ENCODE results near the gene GID8. TPM values are rescaled to one million over a fixed set of nuclear protein-coding genes. Genes with fewer than 3 reads are reported as not detected.
A peak's percentile ranks its signal among the peaks of the same experiment; 100 is the strongest.

The GID8 gene
- total and polyA plus RNA-seq, 2 donors (not counting 1 experiment from before 2014, with no cell fraction given): 12.4 to 47.4 TPM

DNA sequence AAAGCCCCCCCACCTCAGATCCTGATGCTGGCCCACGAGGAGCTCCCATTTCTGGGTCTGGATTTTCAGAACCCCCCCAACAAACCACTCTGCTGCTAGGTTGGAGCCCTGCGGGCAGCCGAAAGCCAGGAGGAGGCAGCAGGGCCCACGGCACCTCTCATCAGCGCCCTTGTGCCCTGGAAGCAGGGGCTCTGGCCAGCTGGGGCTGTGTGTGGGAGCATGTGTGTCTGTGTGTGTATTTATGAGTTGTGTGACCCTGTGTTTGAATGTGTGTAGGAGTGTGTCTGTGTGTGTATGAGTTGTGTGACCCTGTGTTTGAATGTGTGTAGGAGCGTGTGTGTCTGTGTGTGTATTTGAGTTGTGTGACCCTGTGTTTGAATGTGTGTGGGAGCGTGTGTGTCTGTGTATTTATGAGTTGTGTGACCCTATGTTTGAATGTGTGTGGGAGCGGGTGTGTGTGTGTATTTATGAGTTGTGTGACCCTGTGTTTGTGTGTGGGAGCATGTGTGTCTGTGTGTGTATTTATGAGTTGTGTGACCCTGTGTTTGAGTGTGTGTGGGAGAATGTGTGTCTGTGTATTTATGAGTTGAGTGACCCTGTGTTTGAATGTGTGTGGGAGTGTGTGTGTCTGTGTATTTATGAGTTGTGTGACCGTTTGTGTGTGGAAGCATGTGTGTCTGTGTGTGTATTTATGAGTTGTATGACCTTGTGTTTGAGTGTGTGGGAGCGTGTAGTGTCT is 33.4 kb downstream of the GID8 start:
- intact Hi-C loops (cut with micrococcal nuclease): no loop called here
- Histone ChIP-seq H2AFZ (ENCODE audit: insufficient read depth, low read depth, low read length, poor library complexity, severe bottlenecking) (no peak overlapping the region), H3K36me3 (replicated peaks in 1 of 2; ENCODE audit: control extremely low read depth in 1 of 2, control insufficient read depth in 1 of 2, extremely low read depth in 1 of 2, insufficient read depth in 2 of 2, low read length in 1 of 2) (no peaks in the 10 kb centered on the region), H3K4me2 (replicated peaks; ENCODE audit: low read depth, low read length, poor library complexity, severe bottlenecking) (no peak overlapping the region), H3K9me3 (ENCODE audit: control extremely low read depth in 1 of 3, control insufficient read depth in 2 of 3, insufficient read depth in 1 of 3, low read length in 2 of 3) (peaks cover 0 to 9% (median 0%) of the 10 kb centered on the region in 3 donors), H3K9ac (ENCODE audit: low read length) (no peak overlapping the region), H3K79me2 (ENCODE audit: control insufficient read depth, insufficient read depth, low read length) (no peaks in the 10 kb centered on the region), H3K27ac (ENCODE audit: low read length in 2 of 2) (no peak overlapping the region), H4K20me1 (ENCODE audit: control insufficient read depth, insufficient read depth, low read length, poor library complexity, severe bottlenecking) (no peaks in the 10 kb centered on the region), H3K27me3 (replicated peaks in 1 of 4; ENCODE audit: control extremely low read depth in 1 of 4, control insufficient read depth in 3 of 4, insufficient read depth in 4 of 4, low read length in 3 of 4) (peaks cover 0 to 55% (median 24%) of the 10 kb centered on the region in 4 experiments), H3K4me1 (ENCODE audit: control insufficient read depth in 2 of 2, insufficient read depth in 2 of 2, low read length in 2 of 2) (peaks cover 11 to 18% of the 10 kb centered on the region in 2 donors), H3K4me3 (ENCODE audit: control extremely low read depth in 1 of 5, extremely low read depth in 1 of 5, insufficient read depth in 1 of 5, low read depth in 2 of 5, low read length in 4 of 5) (no peak overlapping the region)
- Mint-ChIP-seq H3K27ac (peak overlapping the region; percentile 20), H3K27me3 (peaks cover 34% of the 10 kb centered on the region), H3K9me3 (ENCODE audit: insufficient read depth) (no peaks in the 10 kb centered on the region), H3K4me3 (peak overlapping the region; percentile 82), H3K4me1 (peaks cover 24% of the 10 kb centered on the region)
- 86% methylated on average over 10 of the region's 10 CpGs for WGBS (ENCODE audit: insufficient coverage)
- TF ChIP-seq, protein P1, sequence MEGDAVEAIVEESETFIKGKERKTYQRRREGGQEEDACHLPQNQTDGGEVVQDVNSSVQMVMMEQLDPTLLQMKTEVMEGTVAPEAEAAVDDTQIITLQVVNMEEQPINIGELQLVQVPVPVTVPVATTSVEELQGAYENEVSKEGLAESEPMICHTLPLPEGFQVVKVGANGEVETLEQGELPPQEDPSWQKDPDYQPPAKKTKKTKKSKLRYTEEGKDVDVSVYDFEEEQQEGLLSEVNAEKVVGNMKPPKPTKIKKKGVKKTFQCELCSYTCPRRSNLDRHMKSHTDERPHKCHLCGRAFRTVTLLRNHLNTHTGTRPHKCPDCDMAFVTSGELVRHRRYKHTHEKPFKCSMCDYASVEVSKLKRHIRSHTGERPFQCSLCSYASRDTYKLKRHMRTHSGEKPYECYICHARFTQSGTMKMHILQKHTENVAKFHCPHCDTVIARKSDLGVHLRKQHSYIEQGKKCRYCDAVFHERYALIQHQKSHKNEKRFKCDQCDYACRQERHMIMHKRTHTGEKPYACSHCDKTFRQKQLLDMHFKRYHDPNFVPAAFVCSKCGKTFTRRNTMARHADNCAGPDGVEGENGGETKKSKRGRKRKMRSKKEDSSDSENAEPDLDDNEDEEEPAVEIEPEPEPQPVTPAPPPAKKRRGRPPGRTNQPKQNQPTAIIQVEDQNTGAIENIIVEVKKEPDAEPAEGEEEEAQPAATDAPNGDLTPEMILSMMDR (IDR thresholded peaks at IDR 0.05): no peak
- no peak for TF ChIP-seq EZH2 (IDR thresholded peaks at IDR 0.05; ENCODE audit: borderline replicate concordance, insufficient read depth, low read depth, low read length, poor library complexity, severe bottlenecking)
- ATAC-seq (ENCODE audit: low read depth) (no peak), DNase-seq (no peak)
- ChIA-PET CTCF (interaction anchor here (0.7 to 3.9 kb wide), 8 partner anchors 16 to 177 kb away, joined by 3 to 36 read pairs (median 4); no protein-coding TSS in a partner anchor), POLR2A (no interaction called here)
